GM23338 (cell line): ENCODE data around the gene LPAR1. TPM values are rescaled to one million over a fixed set of nuclear protein-coding genes. Genes with fewer than 3 reads are reported as not detected.

Experiments used
- ATAC-seq: fragments of 200-7000 bp; cut with Tn5 transposase; 3 replicates; pipeline ENCODE4 v1.9.1; 2020
- DNase-seq: peaks from one replicate; pipeline ENCODE4 v3.0.0-alpha.2; 2015; ENCODE audit warnings: low spot score
- H2AFZ ChIP-seq: fragments of 200-600 bp; sonication (generic); 2 replicates; pipeline ENCODE4 v1.8.0; 2016; ENCODE audit warnings: antibody characterized with exemption, mild to moderate bottlenecking, moderate library complexity
- H3F3A ChIP-seq: fragments of 200-600 bp; sonication (generic); replicated peaks from 2 replicates; pipeline ENCODE4 v1.8.0; 2017; ENCODE audit warnings: antibody characterized with exemption, mixed run types, low read depth
- H3K27ac ChIP-seq: fragments of 200-600 bp; sonication (generic); 2 replicates; pipeline ENCODE4 v1.6.1; 2016; ENCODE audit warnings: low read depth
- H3K27me3 ChIP-seq: fragments of 200-600 bp; sonication (generic); 2 replicates; pipeline ENCODE4 v1.8.0; 2016; ENCODE audit warnings: mild to moderate bottlenecking, mixed run types, moderate library complexity; ENCODE audit not compliant: insufficient read depth
- H3K36me3 ChIP-seq: fragments of 200-600 bp; sonication (generic); 2 replicates; pipeline ENCODE4 v1.8.0; 2016; ENCODE audit warnings: mild to moderate bottlenecking; ENCODE audit not compliant: insufficient read depth
- H3K4me1 ChIP-seq: fragments of 200-600 bp; sonication (generic); 2 replicates; pipeline ENCODE4 v1.8.0; 2016; ENCODE audit warnings: mild to moderate bottlenecking, moderate library complexity; ENCODE audit not compliant: insufficient read depth
- H3K4me2 ChIP-seq: fragments of 200-600 bp; sonication (generic); 2 replicates; pipeline ENCODE4 v1.7.1; 2017; ENCODE audit warnings: mixed run types
- H3K4me3 ChIP-seq: fragments of 200-600 bp; sonication (generic); 2 replicates; pipeline ENCODE4 v1.6.1; 2016; ENCODE audit warnings: mixed run types
- H3K79me2 ChIP-seq: fragments of 200-600 bp; sonication (generic); replicated peaks from 2 replicates; pipeline ENCODE4 v1.8.0; 2017; ENCODE audit warnings: mild to moderate bottlenecking; ENCODE audit not compliant: insufficient read depth
- H3K9me2 ChIP-seq: fragments of 200-600 bp; sonication (generic); 2 replicates; pipeline ENCODE4 v1.8.0; 2017; ENCODE audit not compliant: insufficient read depth
- H4K20me1 ChIP-seq: fragments of 200-600 bp; sonication (generic); replicated peaks from 2 replicates; pipeline ENCODE4 v1.8.0; 2017; ENCODE audit warnings: mild to moderate bottlenecking; ENCODE audit not compliant: insufficient read depth
- H3K27ac Mint-ChIP-seq: 2 replicates; pipeline ENCODE4 v1.8.0; 2020; ENCODE audit warnings: inconsistent platforms, mild to moderate bottlenecking, moderate library complexity, mixed read lengths
- H3K27me3 Mint-ChIP-seq: 3 replicates; pipeline ENCODE4 v1.8.0; 2022; ENCODE audit warnings: low read depth, mild to moderate bottlenecking, moderate library complexity, mixed read lengths, inconsistent platforms; ENCODE audit not compliant: insufficient read depth, poor library complexity
- H3K36me3 Mint-ChIP-seq: 3 replicates; pipeline ENCODE4 v1.8.0; 2021; ENCODE audit warnings: low read depth, mild to moderate bottlenecking, inconsistent platforms, moderate library complexity, mixed read lengths
- H3K4me1 Mint-ChIP-seq: 3 replicates; pipeline ENCODE4 v1.8.0; 2020; ENCODE audit warnings: mild to moderate bottlenecking, inconsistent platforms, mixed read lengths
- H3K4me3 Mint-ChIP-seq: 3 replicates; pipeline ENCODE4 v1.8.0; 2021; ENCODE audit warnings: moderate library complexity, mild to moderate bottlenecking, inconsistent platforms, mixed read lengths
- H3K9me3 Mint-ChIP-seq: 3 replicates; pipeline ENCODE4 v1.8.0; 2020; ENCODE audit warnings: moderate library complexity, mild to moderate bottlenecking, inconsistent platforms, mixed read lengths
- CREB1 ChIP-seq: fragments of 250-450 bp; sonication (Bioruptor Pico); IDR thresholded peaks from 2 replicates; pipeline ENCODE4 v1.5.0; 2020; ENCODE audit warnings: low read depth, mild to moderate bottlenecking, moderate library complexity
- EZH2 ChIP-seq: fragments of 200-600 bp; sonication (generic); IDR thresholded peaks from one replicate; pipeline ENCODE4 v1.8.0; 2017; ENCODE audit warnings: antibody characterized with exemption, mild to moderate bottlenecking, low read depth; ENCODE audit not compliant: unreplicated experiment
- EZH2phosphoT487 ChIP-seq: fragments of 200-600 bp; sonication (generic); IDR thresholded peaks from one replicate; pipeline ENCODE4 v1.8.1; 2018; ENCODE audit warnings: antibody characterized with exemption; ENCODE audit not compliant: unreplicated experiment
- JUNB ChIP-seq: IDR thresholded peaks from one replicate; pipeline ENCODE4 v1.6.1; 2016; ENCODE audit warnings: antibody characterized with exemption; ENCODE audit not compliant: unreplicated experiment
- NANOG ChIP-seq: IDR thresholded peaks from 2 replicates; pipeline ENCODE4 v1.6.1; 2016; ENCODE audit warnings: antibody characterized with exemption, borderline replicate concordance
- STAT1 ChIP-seq: IDR thresholded peaks from one replicate; pipeline ENCODE4 v1.6.1; 2016; ENCODE audit warnings: antibody characterized with exemption; ENCODE audit not compliant: unreplicated experiment
- ZNF114 ChIP-seq: fragments of 250-450 bp; sonication (Bioruptor Pico); IDR thresholded peaks from 2 replicates; pipeline ENCODE4 v1.5.0; 2020; ENCODE audit warnings: mild to moderate bottlenecking, moderate library complexity
- ZNF331 ChIP-seq: fragments of 250-450 bp; sonication (Bioruptor Pico); IDR thresholded peaks from 2 replicates; pipeline ENCODE4 v1.5.0; 2020; ENCODE audit warnings: low read depth, mild to moderate bottlenecking, moderate library complexity
- polyA plus RNA-seq: library from polyadenylated mRNA; unstranded; fragments of >200 nt; fragmentation: Nextera tagmentation; extraction: Ambion mirVana; gene quantifications from 2 replicates; pipeline ENCODE4 v1.2.1, GENCODE V29; 2016
- total RNA-seq: library from RNA; depleted of rRNA; stranded (reverse); fragments of >200 nt; shearing (Covaris generic); gene quantifications from 2 replicates; pipeline ENCODE4 v1.2.3, GENCODE V29; 2014
- TF ChIP-seq, protein P1 (sequence below): IDR thresholded peaks from one replicate; pipeline ENCODE4 v1.6.1; 2018; ENCODE audit warnings: antibody characterized with exemption; ENCODE audit not compliant: unreplicated experiment
- TF ChIP-seq, protein P2 (sequence below): IDR thresholded peaks from 2 replicates; pipeline ENCODE4 v1.6.1; 2016; ENCODE audit warnings: antibody characterized with exemption
- TF ChIP-seq, protein P3 (sequence below), 2 experiments: fragments of 200-600 bp in 1 of 2; sonication (generic) in 1 of 2; conservative IDR thresholded peaks; 2 replicates each; pipeline versions ENCODE4 v1.5.1 to v1.6.1; 2016 to 2017; ENCODE audit warnings: antibody characterized with exemption in 2 of 2, low read depth in 2 of 2, mild to moderate bottlenecking in 2 of 2, moderate library complexity in 1 of 2

LPAR1 gene
- total and polyA plus RNA-seq, 2 experiments from 2014 or later = 1.0 to 3.8 TPM

DNA sequence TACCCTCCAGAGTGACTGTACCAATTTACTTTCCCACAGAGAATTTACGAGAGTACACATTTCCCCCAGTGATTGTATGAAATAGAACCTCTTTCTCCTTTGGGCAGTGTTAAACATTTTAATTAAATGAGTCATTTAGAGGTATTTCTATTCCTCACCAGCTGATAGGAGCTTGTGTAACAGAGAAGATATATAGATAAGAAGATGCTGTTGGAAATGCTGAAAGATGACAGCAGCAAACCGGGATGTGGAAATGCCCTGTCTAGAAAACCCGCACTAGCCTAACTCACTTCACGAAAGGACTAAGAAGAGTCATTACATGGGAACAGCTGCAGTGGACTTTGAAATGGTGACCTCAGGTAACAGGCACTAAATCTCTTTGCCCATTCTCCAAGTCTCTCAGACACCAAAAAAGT is 68.3 kb downstream of the LPAR1 start:
- H3K36me3 Mint-ChIP-seq = peaks cover 7% of the 10 kb centered on the region; the same call in 2 of the 3 replicates
- H3K36me3 ChIP-seq = no peaks in the 10 kb centered on the region
- H3K4me1 ChIP-seq = peaks cover 7% of the 10 kb centered on the region; the same call in 1 of the 2 replicates
- H3K27ac Mint-ChIP-seq = no peak overlapping the region
- H3F3A ChIP-seq = no peaks in the 10 kb centered on the region
- H3K9me2 ChIP-seq = no peaks in the 10 kb centered on the region
- TF ChIP-seq NANOG = no peak
- TF ChIP-seq JUNB = no peak
- TF ChIP-seq, protein P1, sequence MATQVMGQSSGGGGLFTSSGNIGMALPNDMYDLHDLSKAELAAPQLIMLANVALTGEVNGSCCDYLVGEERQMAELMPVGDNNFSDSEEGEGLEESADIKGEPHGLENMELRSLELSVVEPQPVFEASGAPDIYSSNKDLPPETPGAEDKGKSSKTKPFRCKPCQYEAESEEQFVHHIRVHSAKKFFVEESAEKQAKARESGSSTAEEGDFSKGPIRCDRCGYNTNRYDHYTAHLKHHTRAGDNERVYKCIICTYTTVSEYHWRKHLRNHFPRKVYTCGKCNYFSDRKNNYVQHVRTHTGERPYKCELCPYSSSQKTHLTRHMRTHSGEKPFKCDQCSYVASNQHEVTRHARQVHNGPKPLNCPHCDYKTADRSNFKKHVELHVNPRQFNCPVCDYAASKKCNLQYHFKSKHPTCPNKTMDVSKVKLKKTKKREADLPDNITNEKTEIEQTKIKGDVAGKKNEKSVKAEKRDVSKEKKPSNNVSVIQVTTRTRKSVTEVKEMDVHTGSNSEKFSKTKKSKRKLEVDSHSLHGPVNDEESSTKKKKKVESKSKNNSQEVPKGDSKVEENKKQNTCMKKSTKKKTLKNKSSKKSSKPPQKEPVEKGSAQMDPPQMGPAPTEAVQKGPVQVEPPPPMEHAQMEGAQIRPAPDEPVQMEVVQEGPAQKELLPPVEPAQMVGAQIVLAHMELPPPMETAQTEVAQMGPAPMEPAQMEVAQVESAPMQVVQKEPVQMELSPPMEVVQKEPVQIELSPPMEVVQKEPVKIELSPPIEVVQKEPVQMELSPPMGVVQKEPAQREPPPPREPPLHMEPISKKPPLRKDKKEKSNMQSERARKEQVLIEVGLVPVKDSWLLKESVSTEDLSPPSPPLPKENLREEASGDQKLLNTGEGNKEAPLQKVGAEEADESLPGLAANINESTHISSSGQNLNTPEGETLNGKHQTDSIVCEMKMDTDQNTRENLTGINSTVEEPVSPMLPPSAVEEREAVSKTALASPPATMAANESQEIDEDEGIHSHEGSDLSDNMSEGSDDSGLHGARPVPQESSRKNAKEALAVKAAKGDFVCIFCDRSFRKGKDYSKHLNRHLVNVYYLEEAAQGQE = no peak
- TF ChIP-seq ZNF331 (CRISPR knock-in tag) = no peak
- TF ChIP-seq, protein P2, sequence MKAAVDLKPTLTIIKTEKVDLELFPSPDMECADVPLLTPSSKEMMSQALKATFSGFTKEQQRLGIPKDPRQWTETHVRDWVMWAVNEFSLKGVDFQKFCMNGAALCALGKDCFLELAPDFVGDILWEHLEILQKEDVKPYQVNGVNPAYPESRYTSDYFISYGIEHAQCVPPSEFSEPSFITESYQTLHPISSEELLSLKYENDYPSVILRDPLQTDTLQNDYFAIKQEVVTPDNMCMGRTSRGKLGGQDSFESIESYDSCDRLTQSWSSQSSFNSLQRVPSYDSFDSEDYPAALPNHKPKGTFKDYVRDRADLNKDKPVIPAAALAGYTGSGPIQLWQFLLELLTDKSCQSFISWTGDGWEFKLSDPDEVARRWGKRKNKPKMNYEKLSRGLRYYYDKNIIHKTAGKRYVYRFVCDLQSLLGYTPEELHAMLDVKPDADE = no peak
- TF ChIP-seq, protein P3, sequence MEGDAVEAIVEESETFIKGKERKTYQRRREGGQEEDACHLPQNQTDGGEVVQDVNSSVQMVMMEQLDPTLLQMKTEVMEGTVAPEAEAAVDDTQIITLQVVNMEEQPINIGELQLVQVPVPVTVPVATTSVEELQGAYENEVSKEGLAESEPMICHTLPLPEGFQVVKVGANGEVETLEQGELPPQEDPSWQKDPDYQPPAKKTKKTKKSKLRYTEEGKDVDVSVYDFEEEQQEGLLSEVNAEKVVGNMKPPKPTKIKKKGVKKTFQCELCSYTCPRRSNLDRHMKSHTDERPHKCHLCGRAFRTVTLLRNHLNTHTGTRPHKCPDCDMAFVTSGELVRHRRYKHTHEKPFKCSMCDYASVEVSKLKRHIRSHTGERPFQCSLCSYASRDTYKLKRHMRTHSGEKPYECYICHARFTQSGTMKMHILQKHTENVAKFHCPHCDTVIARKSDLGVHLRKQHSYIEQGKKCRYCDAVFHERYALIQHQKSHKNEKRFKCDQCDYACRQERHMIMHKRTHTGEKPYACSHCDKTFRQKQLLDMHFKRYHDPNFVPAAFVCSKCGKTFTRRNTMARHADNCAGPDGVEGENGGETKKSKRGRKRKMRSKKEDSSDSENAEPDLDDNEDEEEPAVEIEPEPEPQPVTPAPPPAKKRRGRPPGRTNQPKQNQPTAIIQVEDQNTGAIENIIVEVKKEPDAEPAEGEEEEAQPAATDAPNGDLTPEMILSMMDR (conservative IDR thresholded peaks at IDR 0.05; ENCODE audit: low read depth in 2 of 2) = no peak
- TF ChIP-seq EZH2 = no peak
- no peak for TF ChIP-seq CREB1 (CRISPR knock-in tag)
- TF ChIP-seq ZNF114 (CRISPR knock-in tag) = no peak
- TF ChIP-seq EZH2phosphoT487 = no peak
- no peak for TF ChIP-seq STAT1
- H3K4me1 Mint-ChIP-seq = peaks cover 10% of the 10 kb centered on the region; the same call in 2 of the 3 replicates
- no peak overlapping the region for H2AFZ ChIP-seq
- no peaks in the 10 kb centered on the region for H3K9me3 Mint-ChIP-seq
- ATAC-seq (no peak), DNase-seq (no peak)
- no peaks in the 10 kb centered on the region for H3K79me2 ChIP-seq
- H3K4me3 Mint-ChIP-seq = no peak overlapping the region
- H4K20me1 ChIP-seq = no peaks in the 10 kb centered on the region
- no peak overlapping the region for H3K27ac ChIP-seq
- H3K27me3 Mint-ChIP-seq = no peaks in the 10 kb centered on the region
- no peak overlapping the region for H3K4me3 ChIP-seq
- no peaks in the 10 kb centered on the region for H3K27me3 ChIP-seq
- no peak overlapping the region for H3K4me2 ChIP-seq
